ENCODE results near the gene KCNJ16.

KCNJ16 gene

DNA sequence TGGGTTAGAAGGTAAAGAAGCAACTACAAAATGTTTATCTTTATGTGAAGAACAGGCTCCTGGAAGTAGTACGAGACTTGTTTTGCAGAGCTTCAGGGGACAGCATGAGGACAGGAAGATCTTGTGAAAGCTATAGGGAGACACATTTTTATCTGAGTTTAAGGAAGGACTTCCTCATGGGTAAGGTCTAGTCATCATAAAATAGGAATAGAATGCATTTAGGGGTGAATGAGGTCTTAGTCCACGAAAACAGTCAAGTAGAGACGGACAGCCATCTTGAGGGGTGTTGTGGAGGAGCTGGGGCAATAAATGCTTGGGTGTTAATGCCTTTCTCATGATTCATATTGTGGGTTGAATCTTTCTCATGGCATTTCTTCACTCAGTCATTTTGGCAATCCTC, 24.3 kb downstream of the KCNJ16 start:
- no peak overlapping the region for H3K4me3 ChIP-seq (ENCODE audit: low read depth, low read length)
- POLR2A ChIA-PET: no interaction called here
- CTCF ChIA-PET: no interaction called here
- DNase-seq (ENCODE audit: low read depth, low spot score): no peak
- TF ChIP-seq, protein P1, sequence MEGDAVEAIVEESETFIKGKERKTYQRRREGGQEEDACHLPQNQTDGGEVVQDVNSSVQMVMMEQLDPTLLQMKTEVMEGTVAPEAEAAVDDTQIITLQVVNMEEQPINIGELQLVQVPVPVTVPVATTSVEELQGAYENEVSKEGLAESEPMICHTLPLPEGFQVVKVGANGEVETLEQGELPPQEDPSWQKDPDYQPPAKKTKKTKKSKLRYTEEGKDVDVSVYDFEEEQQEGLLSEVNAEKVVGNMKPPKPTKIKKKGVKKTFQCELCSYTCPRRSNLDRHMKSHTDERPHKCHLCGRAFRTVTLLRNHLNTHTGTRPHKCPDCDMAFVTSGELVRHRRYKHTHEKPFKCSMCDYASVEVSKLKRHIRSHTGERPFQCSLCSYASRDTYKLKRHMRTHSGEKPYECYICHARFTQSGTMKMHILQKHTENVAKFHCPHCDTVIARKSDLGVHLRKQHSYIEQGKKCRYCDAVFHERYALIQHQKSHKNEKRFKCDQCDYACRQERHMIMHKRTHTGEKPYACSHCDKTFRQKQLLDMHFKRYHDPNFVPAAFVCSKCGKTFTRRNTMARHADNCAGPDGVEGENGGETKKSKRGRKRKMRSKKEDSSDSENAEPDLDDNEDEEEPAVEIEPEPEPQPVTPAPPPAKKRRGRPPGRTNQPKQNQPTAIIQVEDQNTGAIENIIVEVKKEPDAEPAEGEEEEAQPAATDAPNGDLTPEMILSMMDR (IDR thresholded peaks at IDR 0.05; ENCODE audit: insufficient read depth, low read length, missing control alignments): no peak

DNA sequence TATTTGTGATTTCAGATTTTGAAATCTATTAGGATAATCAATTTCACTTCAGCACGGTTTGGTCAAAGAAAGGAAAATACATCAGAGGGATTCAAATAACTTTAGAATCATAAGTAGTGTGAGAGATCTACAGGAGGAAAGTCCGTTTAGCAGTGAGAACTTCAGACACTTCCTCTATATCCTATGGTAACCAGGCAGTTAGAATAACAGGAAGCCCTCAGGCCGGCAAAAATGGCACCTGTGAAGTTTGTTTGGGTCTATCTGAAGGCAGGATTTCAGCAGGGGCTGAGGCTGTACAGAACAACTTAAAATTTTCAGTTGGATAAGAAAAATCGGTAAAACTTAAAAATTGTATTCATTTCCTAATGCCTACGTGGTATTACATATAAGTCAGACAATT, 24.9 kb downstream of the KCNJ16 start:
- ChIA-PET POLR2A (no interaction called here), CTCF (no interaction called here)
- no peak overlapping the region for H3K4me3 ChIP-seq (ENCODE audit: low read depth, low read length)
- DNase-seq (ENCODE audit: low read depth, low spot score): no peak
- TF ChIP-seq, protein P1 (IDR thresholded peaks at IDR 0.05; ENCODE audit: insufficient read depth, low read length, missing control alignments): no peak

DNA sequence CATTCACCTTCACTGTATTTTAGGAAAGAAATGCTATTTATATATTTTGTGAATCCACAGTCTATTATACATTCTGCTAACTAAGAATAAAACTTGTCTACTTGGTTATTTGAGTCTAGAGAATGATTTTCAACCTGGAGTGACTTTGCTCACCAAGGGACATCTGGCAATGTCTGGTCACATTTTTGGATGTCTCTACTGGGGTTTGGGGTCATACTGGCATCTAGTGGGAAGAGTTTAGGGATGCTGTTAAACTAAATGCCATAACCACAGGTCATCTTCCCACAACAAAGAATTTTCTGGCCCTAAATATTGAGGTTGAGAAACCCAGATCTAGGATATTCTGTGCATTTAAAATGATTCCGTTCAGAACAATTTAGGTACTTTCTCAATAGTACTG, 26.0 kb downstream of the KCNJ16 start:
- CTCF ChIA-PET: interaction anchor here (1.0 kb wide), 1 partner anchor 532 kb away, joined by 3 read pairs; no protein-coding TSS in a partner anchor
- DNase-seq (ENCODE audit: low read depth, low spot score): no peak
- TF ChIP-seq, protein P1 (IDR thresholded peaks at IDR 0.05; ENCODE audit: insufficient read depth, low read length, missing control alignments): no peak
- no peak overlapping the region for H3K4me3 ChIP-seq (ENCODE audit: low read depth, low read length)
- POLR2A ChIA-PET: interaction anchor here (0.5 kb wide), 1 partner anchor 416 kb away, joined by 3 read pairs; no protein-coding TSS in a partner anchor

DNA sequence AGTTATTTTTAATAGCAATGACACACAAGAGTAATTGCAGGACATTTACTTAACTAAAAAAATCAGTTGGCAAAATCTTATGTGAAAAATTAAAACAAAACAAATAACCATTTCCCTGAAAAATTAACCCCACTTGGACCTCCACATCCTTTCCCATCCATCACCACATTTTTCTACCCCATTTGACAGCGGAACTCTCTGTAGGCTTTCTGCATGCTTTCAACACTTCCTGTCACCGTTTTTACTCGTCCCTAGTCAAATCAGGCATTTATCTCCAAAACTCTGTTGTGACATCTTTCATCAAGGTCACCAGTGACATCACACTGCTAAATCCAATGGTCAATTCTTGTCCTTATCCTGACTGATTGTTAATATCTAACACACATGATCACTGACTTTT, 27.5 kb downstream of the KCNJ16 start:
- POLR2A ChIA-PET: no interaction called here
- TF ChIP-seq, protein P1 (IDR thresholded peaks at IDR 0.05; ENCODE audit: insufficient read depth, low read length, missing control alignments): no peak
- no peak overlapping the region for H3K4me3 ChIP-seq (ENCODE audit: low read depth, low read length)
- CTCF ChIA-PET: no interaction called here
- no peak for DNase-seq (ENCODE audit: low read depth, low spot score)

DNA sequence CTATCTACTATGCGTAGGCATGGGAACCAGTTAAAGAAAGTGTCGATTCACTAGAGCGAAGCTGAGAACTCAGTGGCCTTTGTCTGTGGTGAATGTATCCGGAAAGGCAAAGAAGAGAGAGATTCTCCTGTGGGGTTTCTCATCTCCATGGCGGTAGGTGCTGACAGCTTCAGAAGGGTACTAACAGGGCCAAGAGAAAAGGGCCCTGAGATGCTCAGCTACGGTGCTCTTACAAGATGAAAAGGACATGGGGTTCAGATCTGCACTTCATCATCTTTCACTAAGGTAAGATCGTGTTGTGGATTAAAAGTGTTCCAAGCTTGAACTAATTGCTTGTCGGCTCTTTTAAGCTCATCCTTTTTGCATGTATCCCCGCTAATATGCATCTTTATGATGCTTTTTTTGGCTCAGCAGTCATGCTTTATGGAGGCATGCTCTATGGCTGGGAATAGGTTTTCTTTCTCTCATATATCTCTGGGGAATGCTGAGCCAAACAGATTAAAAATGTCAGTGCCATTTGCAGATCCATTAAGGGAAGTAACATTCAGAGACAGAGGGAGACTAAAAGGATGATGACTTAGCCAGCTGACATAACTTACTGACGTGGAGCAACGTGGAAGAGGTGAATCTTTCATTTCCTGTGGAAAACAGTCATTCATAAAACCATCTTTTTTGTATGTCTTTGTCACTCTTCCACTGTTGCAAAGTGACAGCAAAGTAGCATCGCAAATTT, 29.9 kb downstream of the KCNJ16 start:
- TF ChIP-seq, protein P1 (IDR thresholded peaks at IDR 0.05; ENCODE audit: insufficient read depth, low read length, missing control alignments): no peak
- CTCF ChIA-PET: no interaction called here
- POLR2A ChIA-PET: no interaction called here
- no peak overlapping the region for H3K4me3 ChIP-seq (ENCODE audit: low read depth, low read length)
- no peak for DNase-seq (ENCODE audit: low read depth, low spot score)

DNA sequence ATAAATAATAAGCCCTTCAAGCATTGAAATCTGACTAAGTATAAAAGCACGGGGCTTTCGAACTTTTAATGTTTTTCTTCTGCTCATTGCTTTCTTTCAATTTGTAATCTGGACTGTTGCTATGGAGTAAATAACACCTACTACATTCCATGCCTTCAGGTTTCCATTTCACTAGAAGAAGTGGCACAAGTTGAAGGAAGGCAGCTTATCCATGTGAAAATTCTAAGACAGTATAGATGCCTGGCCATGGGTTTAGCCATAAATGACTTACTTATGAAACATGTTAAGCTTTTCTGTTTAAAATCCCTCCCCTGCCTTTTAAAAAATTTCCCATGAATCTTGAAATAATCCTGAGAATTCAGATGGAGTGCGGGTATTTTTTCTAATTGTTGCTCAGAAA, 30.6 kb downstream of the KCNJ16 start:
- POLR2A ChIA-PET: no interaction called here

More for the DNA sequence above, 30.6 kb downstream of the KCNJ16 start:
- no peak for DNase-seq (ENCODE audit: low read depth, low spot score)
- CTCF ChIA-PET: no interaction called here
- TF ChIP-seq, protein P1 (IDR thresholded peaks at IDR 0.05; ENCODE audit: insufficient read depth, low read length, missing control alignments): no peak
- H3K4me3 ChIP-seq (ENCODE audit: low read depth, low read length): no peak overlapping the region

Data from AG04449 (cell line).